H1 (cell line): Measurements from ENCODE around the gene ERGIC2. TPM values are rescaled to one million over a fixed set of nuclear protein-coding genes. Genes with fewer than 3 reads are reported as not detected.

ENCODE experiments used
- CTCF ChIA-PET: fragments of 300-600 bp; sonication (Branson Sonifier 250); formaldehyde crosslinking; loops from one replicate; lab custom pipeline; 2021; ENCODE audit not compliant: partially characterized antibody; lab: Charles Lee
- POLR2A ChIA-PET: fragments of 300-600 bp; sonication (Branson Sonifier 250); formaldehyde crosslinking; loops from one replicate; lab custom pipeline; 2021; ENCODE audit warnings: inconsistent platforms; ENCODE audit not compliant: partially characterized antibody; lab: Charles Lee
- DNase-seq, 2 experiments: peaks; one replicate each; pipeline versions ENCODE4 v3.0.0 to v3.0.0-alpha.2; 2010 to 2022; ENCODE audit warnings: low spot score in 2 of 2, low read depth in 1 of 2, mixed read lengths in 1 of 2
- FAIRE-seq: peaks from 2 replicates; lab custom pipeline; 2011; peaks lifted over from hg19 to GRCh38; lab: Jason Lieb, UNC
- H2AFZ ChIP-seq: 2 replicates; pipeline ENCODE4 v1.8.1; 2012; ENCODE audit warnings: low read length, inconsistent platforms
- H2AK5ac ChIP-seq: 2 replicates; pipeline ENCODE4 v1.6.1; 2013; ENCODE audit warnings: low read depth, low read length
- H2BK120ac ChIP-seq: replicated peaks from 2 replicates; pipeline ENCODE3; 2013; ENCODE audit warnings: low read depth, low read length, inconsistent platforms
- H2BK12ac ChIP-seq: 2 replicates; pipeline ENCODE4 v1.6.1; 2013; ENCODE audit warnings: low read depth, low read length
- H2BK15ac ChIP-seq: 2 replicates; pipeline ENCODE4 v1.6.1; 2013; ENCODE audit warnings: low read length
- H2BK20ac ChIP-seq: 2 replicates; pipeline ENCODE4 v1.6.1; 2013; ENCODE audit warnings: low read length
- H2BK5ac ChIP-seq: 2 replicates; pipeline ENCODE4 v1.6.1; 2013; ENCODE audit warnings: low read depth, low read length
- H3K14ac ChIP-seq: 2 replicates; pipeline ENCODE4 v1.6.1; 2013; ENCODE audit warnings: inconsistent platforms; ENCODE audit not compliant: insufficient read length
- H3K18ac ChIP-seq: 2 replicates; pipeline ENCODE4 v1.6.1; 2013; ENCODE audit warnings: low read length; ENCODE audit errors: extremely low read depth
- H3K23ac ChIP-seq: 2 replicates; pipeline ENCODE4 v1.6.1; 2013; ENCODE audit warnings: inconsistent platforms; ENCODE audit not compliant: insufficient read length
- H3K23me2 ChIP-seq: 2 replicates; pipeline ENCODE4 v1.6.1; 2013; ENCODE audit warnings: low read depth, low read length
- H3K27ac ChIP-seq: 2 replicates; pipeline ENCODE4 v1.6.1; 2011; ENCODE audit warnings: low read depth, low read length, inconsistent platforms
- H3K27me3 ChIP-seq, 4 experiments: replicated peaks in 1 of 4; 1 replicate in 1 of 4; 2 replicates in 3 of 4; pipeline versions ENCODE4 v1.6.1 to v1.8.1; 2011 to 2013; ENCODE audit warnings: low read length in 3 of 4, mild to moderate bottlenecking in 3 of 4, inconsistent platforms in 2 of 4, mixed read lengths in 2 of 4, moderate library complexity in 1 of 4; ENCODE audit not compliant: control insufficient read depth in 3 of 4, insufficient read depth in 3 of 4; ENCODE audit errors: extremely low read depth in 1 of 4
- H3K36me3 ChIP-seq, 4 experiments: 2 replicates each; pipeline versions ENCODE4 v1.6.1 to v1.8.1; 2011 to 2013; ENCODE audit warnings: mild to moderate bottlenecking in 4 of 4, low read length in 3 of 4, moderate library complexity in 2 of 4, control low read depth in 1 of 4, inconsistent platforms in 1 of 4; ENCODE audit not compliant: insufficient read depth in 4 of 4, control insufficient read depth in 2 of 4
- H3K4ac ChIP-seq: replicated peaks from 2 replicates; pipeline ENCODE3; 2013; ENCODE audit warnings: low read length, low read depth, mixed read lengths, inconsistent platforms; ENCODE audit not compliant: insufficient read length
- H3K4me1 ChIP-seq, 4 experiments: replicated peaks in 1 of 4; 1 replicate in 1 of 4; 2 replicates in 3 of 4; pipeline versions ENCODE4 v1.6.1 to v1.8.1; 2011 to 2013; ENCODE audit warnings: low read length in 3 of 4, inconsistent platforms in 2 of 4, mixed read lengths in 1 of 4; ENCODE audit not compliant: insufficient read depth in 4 of 4, control insufficient read depth in 3 of 4
- H3K4me2 ChIP-seq, 2 experiments: 2 replicates each; pipeline versions ENCODE4 v1.6.1 to v1.8.1; 2011 to 2013; ENCODE audit warnings: low read depth in 2 of 2, low read length in 2 of 2, control low read depth in 1 of 2, inconsistent platforms in 1 of 2, mild to moderate bottlenecking in 1 of 2; ENCODE audit not compliant: insufficient read depth in 1 of 2
- H3K4me3 ChIP-seq, 4 experiments: fragments of 200-600, 300-600 bp in 1 of 4; sonication (generic), shearing (Covaris generic), sonication (Bioruptor Twin) in 1 of 4; 2 replicates each; pipeline versions ENCODE4 v1.5.1 to v1.8.1; 2011 to 2016; ENCODE audit warnings: low read length in 4 of 4, low read depth in 3 of 4, control low read depth in 2 of 4, inconsistent platforms in 2 of 4, mild to moderate bottlenecking in 2 of 4, mixed read lengths in 1 of 4, moderate library complexity in 1 of 4; ENCODE audit not compliant: insufficient read depth in 2 of 4; ENCODE audit errors: extremely low read depth in 1 of 4
- H3K56ac ChIP-seq: replicated peaks from 2 replicates; pipeline ENCODE3; 2013; ENCODE audit warnings: low read depth, mild to moderate bottlenecking, mixed read lengths, low read length, inconsistent platforms; ENCODE audit not compliant: insufficient read length
- H3K79me1 ChIP-seq: 2 replicates; pipeline ENCODE4 v1.6.1; 2013; ENCODE audit warnings: low read depth, low read length, control low read depth
- H3K79me2 ChIP-seq, 2 experiments: 2 replicates each; pipeline versions ENCODE4 v1.6.1 to v1.8.1; 2012 to 2013; ENCODE audit warnings: low read length in 2 of 2, mild to moderate bottlenecking in 2 of 2, inconsistent platforms in 1 of 2; ENCODE audit not compliant: insufficient read depth in 2 of 2, control insufficient read depth in 1 of 2
- H3K9ac ChIP-seq, 4 experiments: replicated peaks in 1 of 4; 1 replicate in 1 of 4; 2 replicates in 3 of 4; pipeline versions ENCODE4 v1.6.1 to v1.8.1; 2011 to 2013; ENCODE audit warnings: low read depth in 3 of 4, low read length in 3 of 4, control low read depth in 2 of 4, mild to moderate bottlenecking in 2 of 4, moderate library complexity in 2 of 4, inconsistent platforms in 1 of 4; ENCODE audit errors: extremely low read depth in 1 of 4
- H3K9me3 ChIP-seq, 2 experiments: 2 replicates each; pipeline versions ENCODE4 v1.6.1 to v1.8.1; 2012 to 2013; ENCODE audit warnings: mild to moderate bottlenecking in 2 of 2, moderate library complexity in 2 of 2, control low read depth in 1 of 2, inconsistent platforms in 1 of 2, low read depth in 1 of 2, low read length in 1 of 2, mixed read lengths in 1 of 2; ENCODE audit not compliant: insufficient read depth in 2 of 2
- H4K20me1 ChIP-seq, 2 experiments: replicated peaks in 1 of 2; 2 replicates each; pipeline versions ENCODE3 to v1.8.1; 2011 to 2013; ENCODE audit warnings: inconsistent platforms in 2 of 2, low read length in 2 of 2, mild to moderate bottlenecking in 1 of 2; ENCODE audit not compliant: insufficient read depth in 2 of 2, control insufficient read depth in 1 of 2
- H4K5ac ChIP-seq: 2 replicates; pipeline ENCODE4 v1.6.1; 2013; ENCODE audit warnings: low read length, low read depth, mixed read lengths, inconsistent platforms; ENCODE audit not compliant: insufficient read length
- H4K8ac ChIP-seq: 2 replicates; pipeline ENCODE4 v1.8.0; 2013; ENCODE audit warnings: mild to moderate bottlenecking, moderate library complexity, low read length, inconsistent platforms; ENCODE audit not compliant: insufficient read depth; ENCODE audit errors: extremely low read depth
- H4K91ac ChIP-seq: replicated peaks from 2 replicates; pipeline ENCODE3; 2013; ENCODE audit warnings: low read length, mixed read lengths, inconsistent platforms; ENCODE audit not compliant: insufficient read length
- CEBPB ChIP-seq: IDR thresholded peaks from 2 replicates; pipeline ENCODE4 v1.6.1; 2012; ENCODE audit warnings: low read depth, low read length
- EGR1 ChIP-seq: IDR thresholded peaks from 2 replicates; pipeline ENCODE4 v1.6.1; 2011; ENCODE audit warnings: low read depth, low read length, borderline replicate concordance
- TCF12 ChIP-seq: IDR thresholded peaks from 2 replicates; pipeline ENCODE4 v1.6.1; 2011; ENCODE audit warnings: low read depth, mild to moderate bottlenecking, low read length
- WGBS, 2 experiments: shearing (Covaris generic) in 1 of 2; methylation state at CpG; one replicate each; pipeline versions ENCODE4 v1.1.6 to v1.1.7; 2013 to 2015; ENCODE audit warnings: low lambda C conversion rate in 2 of 2, mixed read lengths in 2 of 2, inconsistent platforms in 1 of 2, low coverage in 1 of 2, missing lambda C conversion rate in 1 of 2; ENCODE audit not compliant: insufficient replicate concordance in 2 of 2, insufficient coverage in 1 of 2, insufficient read length in 1 of 2; ENCODE audit errors: extremely low coverage in 1 of 2, missing lambda C conversion rate in 1 of 2; 5-methylcytosine and 5-hydroxymethylcytosine counted together
- polyA plus RNA-seq, 7 experiments: library from polyadenylated mRNA; depleted of rRNA in 3 of 7; stranded (reverse) in 5 of 7; unstranded in 2 of 7; fragments of >200 nt in 5 of 7; fragments of 200-250 nt in 2 of 7; gene quantifications; 1 replicate in 5 of 7; 2 replicates in 1 of 7; 4 replicates in 1 of 7; pipeline versions ENCODE4 v1.2.1 to v1.2.3, GENCODE V29; 2011 to 2013; ENCODE audit warnings: missing spikeins in 2 of 7, mixed read lengths in 2 of 7
- total RNA-seq: library from RNA; stranded (reverse); fragmentation: NEBNext Ultra II Directional; extraction: Animal tissue kit (Norgen Biotek cat#: 25700); gene quantifications from 2 replicates; pipeline ENCODE4 v1.2.1, GENCODE V29; 2021

ERGIC2 gene
- total and polyA plus RNA-seq, 2 of the 8 experiments (the other 6 are each of a cell fraction or from before 2014, with no cell fraction given): 16.5 to 61.8 TPM

DNA sequence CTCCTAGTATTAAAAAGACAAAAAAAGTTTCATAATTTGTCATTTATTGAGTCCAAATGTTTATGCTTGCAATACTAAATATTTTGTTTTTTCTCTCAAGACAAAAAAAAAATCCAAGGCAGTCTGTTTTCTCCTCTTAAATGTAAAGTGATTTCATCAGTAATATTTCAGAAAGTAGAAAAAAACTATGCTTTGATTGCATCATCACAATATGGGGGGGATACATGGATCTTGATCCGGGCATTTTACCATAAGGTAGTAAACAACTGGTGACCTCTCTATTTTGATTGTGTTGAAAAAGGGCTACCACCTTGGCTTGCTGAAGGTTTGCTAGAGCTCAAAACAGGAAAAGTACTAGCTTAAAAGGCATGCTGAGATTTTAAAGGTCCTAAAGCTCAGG lies 43.6 kb downstream of the ERGIC2 start:
- H4K20me1 ChIP-seq: no peaks in the 10 kb centered on the region
- no peak overlapping the region for H2AK5ac ChIP-seq
- ChIA-PET POLR2A (interaction anchor here (1.1 kb wide), 1 partner anchor 10 kb away, joined by 3 read pairs; no protein-coding TSS in a partner anchor), CTCF (interaction anchor here (0.9 to 1.7 kb wide), 4 partner anchors 10 to 264 kb away, joined by 3 to 4 read pairs (median 3); no protein-coding TSS in a partner anchor)
- no peak overlapping the region for H4K8ac ChIP-seq
- H3K27me3 ChIP-seq: no peaks in the 10 kb centered on the region
- H2BK120ac ChIP-seq: no peak overlapping the region
- H2AFZ ChIP-seq: no peak overlapping the region
- WGBS, 2 experiments: 92% methylated on average over 1 of the region's 1 CpG; no CpG with 5 or more reads in 1 of the 2 experiments
- no peak overlapping the region for H3K56ac ChIP-seq
- no peak overlapping the region for H3K4ac ChIP-seq
- no peak overlapping the region for H2BK12ac ChIP-seq
- H2BK15ac ChIP-seq: no peak overlapping the region
- no peaks in the 10 kb centered on the region for H3K9me3 ChIP-seq
- no peak overlapping the region for H3K14ac ChIP-seq
- H3K27ac ChIP-seq: no peak overlapping the region
- no peaks in the 10 kb centered on the region for H3K79me1 ChIP-seq
- H4K5ac ChIP-seq: no peak overlapping the region
- no peak overlapping the region for H3K18ac ChIP-seq
- DNase-seq (no peak), FAIRE-seq (no peak)
- H2BK20ac ChIP-seq: no peak overlapping the region
- no peak overlapping the region for H4K91ac ChIP-seq
- H3K23me2 ChIP-seq: no peaks in the 10 kb centered on the region
- peaks cover 0 to 10% (median 2%) of the 10 kb centered on the region in 4 experiments; a peak in 3 of 8 replicates for H3K36me3 ChIP-seq
- H3K9ac ChIP-seq: no peak overlapping the region
- no peak overlapping the region for H3K4me2 ChIP-seq
- H3K79me2 ChIP-seq: no peaks in the 10 kb centered on the region
- no peaks in the 10 kb centered on the region for H3K4me1 ChIP-seq
- H3K4me3 ChIP-seq: no peak overlapping the region
- no peak overlapping the region for H3K23ac ChIP-seq
- H2BK5ac ChIP-seq: no peak overlapping the region
- no peak for TF ChIP-seq EGR1
- peak; percentile 61; the same call in 1 of the 2 replicates for TF ChIP-seq CEBPB
- TF ChIP-seq TCF12: no peak
